Peyer's patch (tissue), 4 donors: ENCODE results near the gene GNG4. TPM values are rescaled to one million over a fixed set of nuclear protein-coding genes. Genes with fewer than 3 reads are reported as not detected.

Experiments used
- DNase-seq, 3 donors: peaks; one replicate each; pipeline ENCODE4 v3.0.0-alpha.2; 2017 to 2019
- H3K27ac ChIP-seq, 4 donors: fragments of 200-600 bp; sonication (generic); one replicate each; pipeline ENCODE4 v1.5.1; 2016 to 2019
- H3K27me3 ChIP-seq, 2 donors: fragments of 200-600 bp; sonication (generic); one replicate each; pipeline ENCODE4 v1.5.1; 2019
- H3K36me3 ChIP-seq, 3 donors: fragments of 200-600 bp; sonication (generic); one replicate each; pipeline ENCODE4 v1.5.1; 2016 to 2019
- H3K4me1 ChIP-seq, 4 donors: fragments of 200-600 bp; sonication (generic); one replicate each; pipeline ENCODE4 v1.5.1; 2016 to 2019
- H3K4me3 ChIP-seq, 4 donors: fragments of 200-600 bp; sonication (generic); 1 replicate in 3 of 4; 2 replicates in 1 of 4; pipeline ENCODE4 v1.5.1; 2016 to 2019; ENCODE audit warnings: mild to moderate bottlenecking in 1 of 4
- H3K9me3 ChIP-seq, 4 donors: fragments of 200-600 bp; sonication (generic); one replicate each; pipeline ENCODE4 v1.5.1; 2016 to 2019; ENCODE audit warnings: mild to moderate bottlenecking in 1 of 4
- CTCF ChIP-seq, 6 experiments: fragments of 450-650 bp in 4 of 6; fragments of 200-600 bp in 2 of 6; sonication (generic) in 1 of 6; IDR thresholded peaks; one replicate each; pipeline ENCODE4 v1.5.1; 2017 to 2019; ENCODE audit warnings: antibody characterized with exemption in 6 of 6, mild to moderate bottlenecking in 3 of 6, moderate library complexity in 1 of 6
- POLR2A ChIP-seq, 2 donors: fragments of 450-650 bp; IDR thresholded peaks; one replicate each; pipeline ENCODE4 v1.5.1; 2017; ENCODE audit warnings: antibody characterized with exemption in 2 of 2, mild to moderate bottlenecking in 2 of 2, moderate library complexity in 2 of 2
- total RNA-seq, 4 donors: library from RNA; depleted of rRNA; stranded (reverse); fragments of >200 nt; gene quantifications; one replicate each; pipeline ENCODE4 v1.1.0, GENCODE V29; 2016

Gene GNG4
- total RNA-seq, 4 donors from 2014 or later: 1.6 to 9.1 (median 2.9) TPM

- Histone ChIP-seq H3K4me3 (no peak overlapping the region), H3K27me3 (no peaks in the 10 kb centered on the region), H3K9me3 (no peaks in the 10 kb centered on the region), H3K27ac (no peak overlapping the region), H3K36me3 (no peaks in the 10 kb centered on the region), H3K4me1 (peaks cover under 1 to 15% (median 4%) of the 10 kb centered on the region in 4 donors)
- no peak for TF ChIP-seq CTCF (IDR thresholded peaks at IDR 0.05)
- no peak for TF ChIP-seq POLR2A (IDR thresholded peaks at IDR 0.05)
- DNase-seq: no peak
Measured at GRCh38 chr1:235643837-235644692, 5.5 kb downstream of the GNG4 start.

GRCh38 chr1:235642943-235643371, 6.6 kb downstream of the GNG4 start:
- H3K36me3 ChIP-seq: no peaks in the 10 kb centered on the region
- peaks cover 0 to 6% (median 0%) of the 10 kb centered on the region in 4 donors for H3K4me1 ChIP-seq
- H3K4me3 ChIP-seq: no peak overlapping the region
- H3K27ac ChIP-seq: peak overlapping the region in 1 of 4 donors; percentile 64
- no peaks in the 10 kb centered on the region for H3K27me3 ChIP-seq
- peak in 1 of 3 donors; percentile 44 for DNase-seq
- no peak for TF ChIP-seq CTCF (IDR thresholded peaks at IDR 0.05)
- TF ChIP-seq POLR2A (IDR thresholded peaks at IDR 0.05): no peak
- H3K9me3 ChIP-seq: no peaks in the 10 kb centered on the region

GRCh38 chr1:235642011-235642942, 7.3 kb downstream of the GNG4 start:
- no peaks in the 10 kb centered on the region for H3K27me3 ChIP-seq
- peak overlapping the region; percentile 39 to 64 (median 51) for H3K27ac ChIP-seq
- H3K4me1 ChIP-seq: peaks cover 0 to 6% (median 0%) of the 10 kb centered on the region in 4 donors
- TF ChIP-seq POLR2A (IDR thresholded peaks at IDR 0.05) (no peak), CTCF (IDR thresholded peaks at IDR 0.05) (no peak)
- peak overlapping the region; percentile 10 to 39 (median 22) for H3K4me3 ChIP-seq
- no peaks in the 10 kb centered on the region for H3K36me3 ChIP-seq
- peak in 2 of 3 donors; percentile 49 to 72 for DNase-seq
- no peaks in the 10 kb centered on the region for H3K9me3 ChIP-seq

GRCh38 chr1:235640580-235640979, 9.0 kb downstream of the GNG4 start:
- no peak overlapping the region for H3K27ac ChIP-seq
- peak in 1 of 3 donors; percentile 36 for DNase-seq
- no peaks in the 10 kb centered on the region for H3K36me3 ChIP-seq
- TF ChIP-seq POLR2A (IDR thresholded peaks at IDR 0.05) (no peak), CTCF (IDR thresholded peaks at IDR 0.05) (no peak)
- no peak overlapping the region for H3K4me3 ChIP-seq
- peaks cover 0 to 6% (median 0%) of the 10 kb centered on the region in 4 donors for H3K4me1 ChIP-seq
- H3K9me3 ChIP-seq: no peaks in the 10 kb centered on the region
- H3K27me3 ChIP-seq: no peaks in the 10 kb centered on the region
